Right forelimb (tissue), 1 donor: ENCODE data around the gene ATXN3L.

Experiments used
- DNase-seq: peaks from one replicate; pipeline ENCODE4 v3.0.0-alpha.2; 2018

ATXN3L gene

DNA sequence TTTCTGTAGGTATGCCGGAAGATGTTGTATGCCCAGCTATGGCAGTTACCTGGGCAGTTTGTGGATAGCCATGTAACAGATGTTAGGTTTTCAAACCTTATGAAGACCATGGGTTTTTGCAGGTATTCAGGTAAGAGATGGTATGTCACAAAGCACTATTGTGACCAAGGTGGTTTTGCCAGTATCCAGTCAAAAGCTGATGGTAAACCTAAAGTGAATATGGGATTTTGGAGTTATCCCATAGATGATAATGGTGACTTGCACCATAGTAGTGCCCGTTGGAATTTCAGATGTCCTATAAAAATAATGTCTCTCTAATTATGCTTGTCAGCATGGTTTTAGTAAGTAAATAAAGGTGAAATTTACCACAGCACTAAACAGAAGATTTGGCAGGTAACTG, at the start of gene ATXN3L:
Gene ATXN3L (minus strand): TSS at position 101 of the 400 bp plus-strand sequence. CDS start 119 bp downstream, outside the sequence.
- no peak for DNase-seq

DNA sequence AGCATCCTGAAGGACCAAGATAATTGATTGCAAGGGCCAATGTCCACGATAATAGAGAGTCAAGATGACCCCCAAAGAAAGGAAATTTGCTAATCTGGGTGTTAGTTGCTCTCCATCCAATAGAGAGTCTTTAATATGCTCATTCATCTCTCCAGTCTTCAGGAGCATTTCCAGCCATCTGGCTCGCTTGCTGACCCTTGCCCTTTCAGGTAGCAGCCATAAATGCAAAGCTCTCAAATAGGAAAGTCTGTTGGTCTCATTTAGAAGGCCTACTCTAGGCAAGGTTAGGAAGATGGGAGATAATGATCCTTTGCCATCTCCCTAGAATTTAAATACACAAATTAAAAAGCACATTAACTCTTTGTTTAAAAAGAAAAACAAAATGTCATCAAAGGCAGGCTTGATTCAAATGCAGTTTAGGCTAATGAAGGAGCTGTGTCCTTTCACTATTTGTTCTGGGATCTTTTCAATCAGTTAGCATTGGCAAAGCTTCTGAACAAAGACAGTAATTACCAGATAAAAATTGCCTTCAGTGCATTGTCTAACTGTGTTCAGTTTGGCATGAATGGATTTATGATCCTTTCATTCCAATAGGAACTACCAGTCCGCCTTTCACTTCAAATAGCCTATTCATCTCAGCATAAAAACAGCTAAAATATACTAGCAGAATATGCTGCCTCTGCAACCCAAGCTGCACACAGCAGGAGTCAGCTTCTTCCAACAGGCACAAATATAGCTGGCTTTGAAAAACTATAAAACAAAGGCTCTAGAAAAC, 49.6 kb upstream of the ATXN3L start:
- no peak for DNase-seq

DNA sequence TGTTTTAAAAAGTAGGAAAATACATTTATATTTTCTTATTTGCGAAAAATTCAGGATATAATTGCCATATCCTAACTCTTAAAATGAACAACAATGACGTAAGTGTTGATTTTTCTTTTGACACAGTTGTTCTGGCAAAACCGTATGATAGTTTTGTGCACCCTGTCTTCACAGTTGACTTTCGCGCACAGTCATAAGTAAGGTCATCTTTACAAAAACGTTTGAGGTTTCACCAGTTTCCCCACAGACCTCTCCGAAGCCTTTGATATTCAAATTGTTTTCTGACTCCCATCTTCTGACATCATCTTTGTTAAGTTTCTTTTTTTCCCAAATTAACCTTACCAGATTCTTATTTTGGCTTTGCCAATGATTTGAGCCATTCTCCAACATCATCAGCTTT, 48.1 kb upstream of the ATXN3L start:
- DNase-seq: no peak

DNA sequence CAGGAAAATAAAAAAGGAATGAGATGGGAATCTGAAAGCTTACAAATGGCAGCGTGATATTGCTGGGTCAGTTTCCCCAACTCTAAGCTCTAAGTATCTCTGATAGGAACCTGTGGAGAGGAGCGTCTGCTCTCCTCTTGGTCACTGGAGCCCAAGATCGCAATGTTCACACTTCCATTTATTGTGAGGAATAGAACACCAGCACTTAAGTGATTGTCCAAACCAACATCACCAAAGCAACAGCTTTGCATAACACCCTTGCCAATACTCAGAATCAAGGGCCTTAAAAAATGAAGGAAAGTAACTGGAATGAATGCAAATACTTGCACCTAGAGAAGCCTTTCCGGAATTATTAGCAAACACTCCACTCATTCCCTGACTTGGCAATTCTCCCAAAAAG, 46.8 kb upstream of the ATXN3L start:
- DNase-seq: no peak

DNA sequence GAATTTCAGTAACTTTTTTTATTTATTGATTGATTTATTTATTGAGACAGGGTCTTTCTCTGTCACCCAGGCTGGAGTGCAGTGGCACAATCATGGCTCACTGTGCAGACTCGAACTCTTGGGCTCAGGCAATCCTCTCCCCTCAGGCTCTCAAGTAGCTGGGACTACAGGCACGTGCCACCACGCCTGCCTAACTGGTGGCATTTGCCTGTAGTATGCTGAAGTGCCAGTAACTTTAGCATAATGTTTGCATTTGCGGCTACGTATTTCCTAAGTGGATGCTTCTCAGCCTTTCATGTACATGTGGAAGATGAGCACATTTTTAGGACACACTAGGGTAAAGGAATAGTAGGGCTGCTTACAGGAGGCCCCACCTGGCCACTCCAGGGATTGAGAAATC, 45.3 kb upstream of the ATXN3L start:
- no peak for DNase-seq

DNA sequence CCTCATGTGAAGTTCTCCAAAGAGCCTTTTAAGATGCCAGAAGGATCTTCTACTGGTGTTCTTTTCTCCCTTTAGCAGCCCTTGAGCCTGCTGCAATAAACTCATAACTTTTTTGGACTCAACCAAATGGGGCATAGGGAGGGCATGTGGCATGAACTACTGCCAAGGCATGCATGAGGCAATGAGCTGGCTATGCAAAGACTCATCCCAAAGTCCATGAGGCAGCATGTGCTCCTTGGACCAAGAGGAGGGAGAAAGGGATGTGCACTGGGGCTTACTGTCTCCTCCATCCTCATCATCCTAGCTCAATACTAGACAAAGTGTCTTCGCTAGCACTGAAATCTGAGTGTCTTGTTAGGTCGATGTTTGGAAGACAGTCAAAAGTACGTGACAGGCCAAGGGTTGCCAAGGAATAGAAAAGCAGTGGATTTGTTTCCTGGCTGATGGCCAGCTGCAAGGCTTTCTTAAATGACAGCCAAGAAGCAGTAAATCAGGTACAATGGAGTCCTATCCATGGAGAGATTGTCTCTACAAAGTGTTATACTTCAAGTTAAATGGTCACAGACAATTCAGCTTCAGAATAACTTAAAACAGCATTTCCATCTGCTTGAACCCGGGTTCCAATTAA, 44.5 kb upstream of the ATXN3L start:
- no peak for DNase-seq

DNA sequence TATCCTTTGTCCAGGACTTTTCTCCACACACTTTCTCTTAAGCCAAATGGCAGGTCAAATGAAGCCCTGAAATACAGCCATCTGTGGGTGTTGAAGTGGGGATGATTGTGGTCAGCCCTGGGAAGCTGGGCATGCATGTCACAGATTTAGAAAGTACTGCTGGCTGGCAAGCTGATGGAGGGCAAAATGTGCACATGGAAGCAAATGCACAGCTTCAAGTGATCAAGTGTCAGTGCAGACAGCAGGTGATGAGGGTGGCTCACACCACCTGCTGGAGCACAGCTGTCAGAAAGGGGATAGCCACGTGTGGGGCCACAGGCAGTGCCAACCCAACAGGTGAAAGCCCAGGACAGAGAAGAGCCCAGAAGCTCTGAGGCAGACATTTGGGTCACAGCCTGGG, 40.3 kb upstream of the ATXN3L start:
- peak; percentile 46 for DNase-seq

DNA sequence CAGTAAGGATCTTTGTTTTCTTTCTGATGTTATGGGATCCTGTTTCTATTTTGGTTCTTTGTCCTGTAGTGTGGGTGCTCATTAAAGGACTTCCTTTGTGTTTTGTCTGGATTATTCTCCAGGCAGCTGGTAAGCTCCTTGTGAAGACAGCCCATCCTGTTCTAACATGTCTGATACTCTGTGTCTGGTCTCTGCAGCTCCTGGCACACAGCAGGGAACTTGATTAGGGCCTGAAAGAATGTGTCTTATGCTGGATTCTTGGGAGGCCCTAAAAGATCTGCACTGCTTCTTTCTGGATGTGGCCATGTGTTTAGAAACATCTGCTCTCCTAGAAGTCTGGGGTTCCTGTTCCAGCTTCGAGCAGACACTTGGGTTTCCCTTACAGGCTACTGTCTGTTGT, 38.1 kb upstream of the ATXN3L start:
- no peak for DNase-seq

DNA sequence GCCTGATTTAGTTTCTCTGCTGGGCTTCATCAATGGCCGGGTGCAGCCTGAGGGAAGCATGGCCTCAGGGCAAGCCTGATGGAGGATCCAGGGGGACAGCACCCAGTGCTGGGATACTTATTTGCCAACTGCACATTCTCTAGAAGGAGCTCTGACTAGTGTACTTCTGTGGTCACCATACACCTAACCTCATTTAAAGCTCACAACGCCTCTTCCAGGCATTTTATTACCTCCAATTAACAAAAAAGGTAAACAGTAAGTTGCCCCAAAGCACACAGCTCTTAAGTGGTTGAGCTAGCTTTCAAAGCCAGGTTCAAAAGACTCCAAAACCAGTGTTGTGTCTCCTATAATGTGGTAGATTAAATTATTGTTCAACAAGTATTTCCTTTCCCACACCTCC, 26.8 kb upstream of the ATXN3L start:
- DNase-seq: no peak

DNA sequence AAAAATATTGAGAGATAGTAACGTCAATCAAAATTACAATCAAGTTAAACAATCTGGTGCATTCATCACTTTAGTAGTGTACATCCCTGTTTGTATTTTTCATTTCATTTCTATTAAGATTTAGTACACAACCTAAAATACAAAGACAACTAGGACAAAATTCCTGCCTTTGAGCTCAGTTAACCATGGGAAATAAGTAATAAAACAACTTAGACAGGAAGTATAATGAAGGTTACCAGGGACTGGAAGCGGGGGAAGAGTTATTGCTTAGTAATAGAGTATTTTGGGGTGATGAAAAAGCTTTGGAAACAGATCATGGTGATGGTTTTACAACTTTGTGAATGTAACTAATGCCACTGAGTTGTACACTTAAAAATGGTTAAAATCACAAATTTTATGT, 25.6 kb upstream of the ATXN3L start:
- DNase-seq: no peak

DNA sequence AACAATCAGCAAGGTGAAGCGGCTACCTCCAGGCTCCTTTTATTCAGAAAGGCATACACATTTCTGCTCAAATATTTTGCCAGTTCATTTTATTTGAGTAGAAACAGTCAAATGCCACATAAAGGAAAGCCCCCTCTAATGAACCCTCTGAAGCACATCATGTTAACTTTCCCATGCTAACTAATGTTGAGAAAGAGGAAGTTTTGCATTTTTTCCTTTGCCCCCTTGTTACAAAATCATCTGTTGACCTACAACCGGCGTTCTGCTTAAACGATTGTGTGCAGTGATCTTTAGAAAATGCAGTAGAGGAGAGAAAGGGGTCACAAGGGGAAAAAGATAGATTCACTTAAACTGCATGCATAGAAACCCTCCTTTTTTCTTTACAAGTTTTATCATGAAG, 25.2 kb upstream of the ATXN3L start:
- DNase-seq: no peak

DNA sequence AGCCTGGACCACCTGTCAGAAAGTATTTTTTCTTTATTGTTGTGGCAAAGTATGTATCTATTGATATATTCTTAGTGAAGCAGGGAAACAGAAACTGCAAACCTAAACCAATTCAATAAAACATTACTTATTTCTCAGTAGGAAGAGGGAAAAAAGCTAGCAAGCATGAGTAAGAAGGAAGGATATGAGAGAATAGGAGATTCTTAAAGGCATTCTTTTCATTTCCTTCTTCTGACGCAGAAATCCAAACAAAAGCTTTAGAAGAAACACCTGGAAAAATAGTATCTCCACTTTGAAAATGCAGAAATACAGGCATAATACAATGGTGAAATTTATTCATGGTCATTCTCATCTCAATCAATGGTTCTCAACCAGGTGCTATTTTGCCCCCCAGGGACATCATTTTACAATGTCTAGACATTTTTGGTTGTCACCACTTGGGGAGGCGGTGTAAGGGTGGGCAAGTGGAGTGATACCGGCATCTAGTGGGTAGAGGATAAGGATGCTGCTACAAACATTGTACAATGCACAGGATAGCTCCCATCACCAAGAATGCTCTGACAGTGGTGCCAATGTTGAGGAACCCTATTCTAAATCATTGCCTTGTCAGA, 21.7 kb upstream of the ATXN3L start:
- DNase-seq: no peak

DNA sequence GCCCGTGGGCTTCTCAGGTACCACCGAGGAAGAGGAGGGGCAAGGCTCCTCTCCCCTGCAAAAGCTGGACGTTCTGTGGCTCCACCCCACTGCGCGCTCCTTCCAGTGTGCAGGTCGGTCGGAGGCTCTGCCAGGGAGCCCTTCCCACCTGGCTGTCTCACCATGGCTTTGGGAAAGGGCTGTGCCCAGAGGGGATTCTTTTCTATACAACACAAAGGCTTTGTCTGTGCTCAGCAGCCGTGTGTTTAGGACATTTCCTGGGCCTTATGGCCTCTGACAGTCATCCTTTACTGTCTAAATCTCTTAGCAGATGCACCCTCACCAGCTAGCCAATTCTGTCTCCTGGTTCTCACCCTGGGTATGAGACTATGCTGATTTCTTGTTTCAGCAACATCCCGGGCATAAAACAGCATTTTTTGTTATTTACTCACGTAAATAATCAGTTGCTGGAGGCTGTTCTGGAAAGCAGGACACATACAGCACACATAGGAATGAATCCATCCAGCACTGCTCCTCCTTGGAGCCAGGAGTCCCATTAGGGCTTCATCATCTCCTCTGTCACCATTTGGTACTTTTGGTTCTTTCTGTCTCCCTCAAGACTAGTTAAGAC, 20.4 kb upstream of the ATXN3L start:
- DNase-seq: no peak

DNA sequence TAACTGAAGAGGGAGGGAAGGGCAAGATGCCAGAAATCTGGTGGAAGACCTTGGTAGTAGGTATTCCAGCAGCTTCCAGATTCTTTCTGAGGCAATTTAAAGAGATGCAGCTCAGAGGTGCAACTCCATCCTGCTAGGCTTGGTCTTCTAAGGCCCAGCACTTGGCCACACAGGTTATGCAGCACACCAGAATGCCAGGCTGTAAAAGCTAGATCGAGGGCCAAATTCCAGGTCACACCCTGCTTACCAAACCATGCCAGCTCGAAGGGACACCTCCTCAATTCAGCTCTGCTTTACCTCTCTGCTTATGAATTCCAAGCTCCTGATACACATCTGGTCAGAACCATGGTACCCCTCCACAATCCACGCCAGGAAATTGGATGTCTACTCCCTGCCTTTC, 19.8 kb upstream of the ATXN3L start:
- no peak for DNase-seq

DNA sequence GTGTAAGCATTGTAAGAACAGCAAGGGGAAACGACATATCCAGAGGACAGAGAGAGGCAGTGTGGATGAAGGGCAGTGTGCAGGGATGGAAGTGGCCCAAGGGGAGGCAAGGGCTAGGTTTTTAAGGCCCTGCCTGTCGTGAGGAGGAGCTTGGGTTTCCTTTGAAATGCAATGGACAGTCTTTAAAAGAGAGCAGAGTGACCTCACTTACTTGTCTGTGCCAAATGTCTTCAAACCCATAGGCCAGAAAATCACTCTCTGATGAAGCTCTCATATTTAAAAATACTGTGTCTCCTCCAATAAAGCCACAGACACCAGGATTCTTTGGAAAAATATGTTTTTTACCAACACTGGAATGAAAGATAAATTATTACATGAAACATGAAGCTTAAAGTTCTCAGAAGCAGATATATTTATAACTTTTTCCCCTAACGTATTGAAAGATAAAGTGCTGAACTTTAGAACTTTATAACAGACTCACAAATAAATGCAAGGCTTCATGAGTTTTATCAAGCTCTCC, 19.2 kb upstream of the ATXN3L start:
- DNase-seq: no peak

DNA sequence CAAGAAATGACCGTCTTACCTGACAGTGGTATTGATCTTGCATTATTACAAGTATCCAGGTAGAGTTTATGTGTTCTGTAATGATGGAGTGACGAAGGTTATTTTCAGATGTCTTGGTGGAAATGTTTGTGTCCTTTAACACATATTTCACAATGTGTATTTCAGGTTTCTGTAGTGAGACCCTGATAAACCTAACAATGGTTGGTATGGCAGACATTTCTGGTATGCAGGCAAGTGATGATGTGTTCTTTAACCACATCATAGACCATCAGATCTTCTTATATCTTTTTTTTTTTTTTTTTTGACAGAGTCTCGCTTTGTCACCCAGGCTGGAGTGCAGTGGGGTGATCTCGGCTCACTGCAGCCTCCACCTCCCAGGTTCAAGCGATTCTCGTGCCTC, 14.6 kb upstream of the ATXN3L start:
- DNase-seq: no peak

DNA sequence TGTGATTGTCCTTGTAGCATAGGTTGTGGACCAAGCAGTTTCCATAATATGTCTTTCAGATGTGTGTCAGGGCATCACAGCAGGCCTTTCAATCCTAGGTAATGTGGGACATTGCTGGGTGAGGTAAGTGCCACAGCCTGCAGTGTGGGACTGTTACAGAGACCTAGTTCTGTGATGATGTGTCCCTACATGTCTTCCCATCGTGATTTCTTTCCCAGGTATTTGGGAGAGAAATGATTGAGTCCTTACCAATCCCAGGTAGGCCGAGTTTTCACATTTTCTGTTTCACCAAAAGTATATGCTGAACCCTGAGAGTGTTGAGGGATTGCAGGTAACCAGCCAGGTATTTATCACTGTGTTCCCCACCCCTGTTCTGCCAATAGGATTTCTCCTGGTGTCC, 10.6 kb upstream of the ATXN3L start:
- no peak for DNase-seq

DNA sequence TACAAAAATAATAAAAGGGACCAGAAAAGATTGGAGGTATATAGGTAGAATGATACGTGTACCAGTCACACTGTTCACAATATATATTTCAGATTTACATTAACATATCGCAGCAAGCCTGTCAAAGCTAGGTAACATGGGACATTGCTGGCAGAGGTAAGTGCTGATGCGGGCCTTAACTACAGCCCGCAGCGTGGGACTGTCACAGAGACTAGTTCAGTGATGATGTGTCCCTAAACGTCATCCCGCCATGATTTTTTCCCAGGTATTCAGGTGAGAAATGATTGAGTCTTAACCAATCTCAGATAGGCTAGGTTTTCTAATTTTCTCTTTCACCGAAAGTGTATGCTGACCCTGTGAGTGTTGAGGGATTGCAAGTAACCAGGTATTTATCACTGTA, 7.8 kb upstream of the ATXN3L start:
- DNase-seq: no peak

DNA sequence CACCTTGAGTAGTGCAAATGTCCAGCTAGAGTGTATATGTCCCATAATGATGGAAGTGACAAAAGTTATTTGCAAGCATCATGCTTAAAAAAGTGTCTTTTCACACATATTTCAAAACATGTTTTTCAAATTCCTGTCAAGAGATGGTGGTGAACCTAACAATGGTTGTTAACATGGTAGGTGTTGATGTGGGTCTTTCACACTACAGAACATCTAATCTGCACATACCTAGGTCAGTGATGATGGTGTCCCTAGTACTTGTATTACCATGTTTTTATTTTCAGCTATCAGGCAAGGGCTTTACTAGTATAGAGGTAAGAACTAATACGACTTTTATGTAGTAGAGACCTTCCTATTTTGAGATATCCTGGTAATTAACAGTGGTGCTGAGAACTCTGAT, 3.4 kb upstream of the ATXN3L start:
- no peak for DNase-seq

DNA sequence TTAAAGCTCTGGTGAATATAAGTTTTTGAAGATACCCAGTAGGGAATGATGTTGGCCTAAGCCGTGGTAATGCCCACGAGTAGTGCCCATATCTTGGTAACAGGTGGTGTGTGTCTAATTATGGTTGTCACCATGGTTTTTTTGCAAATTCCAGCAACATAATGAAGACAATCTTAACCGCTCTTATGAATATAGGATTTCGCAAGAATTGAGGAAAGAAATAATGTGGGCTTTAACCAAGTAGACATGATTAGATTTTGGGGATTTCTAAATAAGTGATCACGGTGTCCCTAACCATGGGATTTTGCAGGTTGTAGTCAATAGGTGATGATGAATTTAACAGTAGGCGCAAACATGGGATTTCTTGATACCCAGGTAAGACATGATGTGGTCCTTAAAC, 2.5 kb downstream of the ATXN3L start:
- DNase-seq: no peak

DNA sequence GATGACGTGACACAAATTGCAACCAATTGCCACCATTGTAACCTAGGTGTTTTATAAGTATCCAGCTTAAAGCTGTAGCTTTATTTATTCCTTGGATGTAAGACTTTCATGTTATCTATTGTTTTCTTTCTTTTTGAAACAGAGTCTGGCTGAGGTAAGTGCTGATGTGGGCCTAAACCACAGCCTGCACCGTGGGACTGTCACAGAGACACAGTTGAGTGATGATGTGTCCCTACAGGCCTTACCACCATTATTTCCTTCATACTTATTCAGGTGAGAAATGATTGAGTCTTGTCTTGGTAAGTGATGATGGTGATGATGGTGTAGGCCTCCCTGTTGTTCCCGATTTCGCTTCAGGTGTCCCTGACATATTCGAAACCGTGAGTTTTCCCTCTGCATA, 8.3 kb downstream of the ATXN3L start:
- DNase-seq: no peak

DNA sequence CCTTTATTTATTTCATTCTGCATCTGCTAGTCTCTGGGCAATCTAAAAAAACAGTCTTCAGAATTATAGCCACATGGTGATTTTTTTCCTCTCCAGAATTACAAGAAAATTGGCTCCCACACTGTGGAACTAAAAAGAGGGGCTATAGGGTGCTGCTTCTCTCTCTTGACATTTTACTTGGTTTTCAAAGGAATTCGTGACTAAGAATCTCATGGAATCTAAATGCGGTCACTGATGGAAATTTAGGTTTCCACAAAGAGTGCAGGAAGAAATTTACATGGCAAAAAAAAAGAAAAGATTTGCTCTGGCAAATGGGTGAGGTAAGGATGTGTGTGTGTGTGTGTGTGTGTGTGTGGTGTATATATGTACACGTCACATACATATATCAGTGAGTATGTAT, 10.2 kb downstream of the ATXN3L start:
- no peak for DNase-seq

DNA sequence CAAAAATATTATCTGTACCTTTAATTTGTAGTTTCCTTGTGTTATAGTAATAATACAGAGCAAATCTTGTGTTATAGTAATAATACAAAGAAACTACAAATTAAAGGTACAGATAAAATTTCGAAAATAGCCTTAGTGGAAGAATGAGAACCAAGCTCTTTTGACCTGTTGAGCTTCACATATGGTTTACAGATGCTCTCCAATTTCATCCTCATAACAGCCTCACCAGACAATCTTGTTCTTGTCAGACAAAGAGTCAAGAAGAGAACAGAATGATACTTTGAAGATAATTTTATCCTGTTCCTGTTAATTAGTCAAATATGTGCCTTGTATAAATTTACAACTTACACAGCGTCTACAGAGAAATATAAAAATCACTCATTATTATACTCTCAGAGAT, 12.8 kb downstream of the ATXN3L start:
- no peak for DNase-seq

DNA sequence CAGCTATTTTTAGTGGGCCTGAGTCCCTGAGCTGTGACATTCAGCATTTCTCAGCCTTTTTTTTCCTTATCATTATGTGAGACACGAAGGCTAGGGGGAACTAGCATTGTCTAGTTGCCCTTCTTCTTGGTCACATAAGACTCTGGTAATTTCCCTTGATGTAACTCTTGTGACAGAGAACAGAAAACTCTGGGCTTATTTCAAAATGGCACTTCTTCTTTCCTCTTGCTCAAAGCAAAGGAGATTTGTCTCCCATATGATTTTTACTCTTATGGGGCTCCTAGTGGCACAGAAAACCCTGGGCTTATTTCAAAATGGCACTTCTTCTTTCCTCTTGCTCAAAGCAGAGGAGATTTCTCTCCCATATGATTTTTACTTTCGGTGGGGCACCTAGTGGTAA, 14.7 kb downstream of the ATXN3L start:
- no peak for DNase-seq
